HCT116 (cell line): ENCODE data around the gene EFCAB10. TPM values are rescaled to one million over a fixed set of nuclear protein-coding genes. Genes with fewer than 3 reads are reported as not detected.

Experiments
- ATAC-seq: fragments of 200-7000 bp; cut with Tn5 transposase; 2 replicates; pipeline ENCODE4 v1.9.1; 2020; ENCODE audit warnings: mild to moderate bottlenecking, moderate library complexity
- BruUV-seq: library from RNA; stranded (reverse); fragments of 400-500 nt; replicated peaks from 2 replicates; lab custom pipeline; 2021; lab: Mats Ljungman, UMichigan
- CTCF ChIA-PET: fragments of 300-600 bp; sonication (Branson Sonifier 250); formaldehyde crosslinking; loops from one replicate; lab custom pipeline; 2021; ENCODE audit warnings: antibody characterized with exemption; lab: Charles Lee
- POLR2A ChIA-PET: fragments of 300-600, 350-600 bp; sonication (Branson Sonifier 250); formaldehyde crosslinking; loops from one replicate; lab custom pipeline; 2021; ENCODE audit warnings: antibody characterized with exemption; lab: Charles Lee
- RAD21 ChIA-PET, 2 experiments: fragments of 300-600 bp; sonication (Branson Sonifier 250); formaldehyde crosslinking; loops; one replicate each; lab custom pipeline; 2023; ENCODE audit warnings: low total read pairs in 2 of 2; ENCODE audit not compliant: uncharacterized antibody in 2 of 2, unreplicated experiment in 2 of 2, low non-redundant PET in 1 of 2; lab: Charles Lee
- DNase-seq: peaks from one replicate; pipeline ENCODE4 v3.0.0-alpha.2; 2010; ENCODE audit warnings: low read depth, low spot score
- H2AFZ ChIP-seq: fragments of 200-600 bp; shearing (Covaris generic), sonication (generic); 2 replicates; pipeline ENCODE4 v1.6.1; 2017; ENCODE audit warnings: low read depth, mixed run types, mixed read lengths, antibody characterized with exemption, low read length; ENCODE audit not compliant: poor library complexity, severe bottlenecking
- H3K27ac ChIP-seq: 2 replicates; pipeline ENCODE4 v1.5.1; 2012; ENCODE audit warnings: low read depth, low read length
- H3K27me3 ChIP-seq: fragments of 200-600 bp; sonication (generic); 2 replicates; pipeline ENCODE4 v1.6.1; 2016; ENCODE audit warnings: mixed run types, low read length, mixed read lengths; ENCODE audit not compliant: insufficient read depth
- H3K36me3 ChIP-seq, 2 experiments: fragments of 200-500 bp in 1 of 2; fragments of 200-600 bp in 1 of 2; sonication (Bioruptor generic) in 1 of 2; sonication (generic) in 1 of 2; 2 replicates each; pipeline versions ENCODE4 v1.5.1 to v1.6.1; 2014 to 2016; ENCODE audit warnings: low read length in 2 of 2, inconsistent platforms in 1 of 2, mixed read lengths in 1 of 2, mixed run types in 1 of 2; ENCODE audit not compliant: insufficient read depth in 2 of 2, control insufficient read depth in 1 of 2
- H3K4me1 ChIP-seq, 2 experiments: fragments of 200-600 bp in 1 of 2; sonication (generic) in 1 of 2; 2 replicates each; pipeline versions ENCODE4 v1.5.1 to v1.6.1; 2012 to 2017; ENCODE audit warnings: low read length in 2 of 2, inconsistent platforms in 1 of 2, mild to moderate bottlenecking in 1 of 2, mixed read lengths in 1 of 2, mixed run types in 1 of 2, moderate library complexity in 1 of 2; ENCODE audit not compliant: insufficient read depth in 2 of 2, control insufficient read depth in 1 of 2
- H3K4me2 ChIP-seq: fragments of 200-600 bp; sonication (generic); 2 replicates; pipeline ENCODE4 v1.6.1; 2017; ENCODE audit warnings: mixed run types, low read length, mixed read lengths
- H3K4me3 ChIP-seq, 2 experiments: fragments of 200-600 bp in 1 of 2; sonication (generic) in 1 of 2; replicated peaks in 1 of 2; 2 replicates each; pipeline ENCODE4 v1.5.1; 2011 to 2016; ENCODE audit warnings: low read length in 2 of 2, control low read depth in 1 of 2, low read depth in 1 of 2, mild to moderate bottlenecking in 1 of 2, mixed read lengths in 1 of 2, mixed run types in 1 of 2
- H3K79me2 ChIP-seq: fragments of 200-600 bp; sonication (generic); 2 replicates; pipeline ENCODE4 v1.6.1; 2017; ENCODE audit warnings: mild to moderate bottlenecking, mixed run types, low read length, moderate library complexity, mixed read lengths; ENCODE audit not compliant: insufficient read depth
- H3K9ac ChIP-seq: fragments of 200-600 bp; sonication (generic); 2 replicates; pipeline ENCODE4 v1.6.1; 2016; ENCODE audit warnings: low read length, mixed read lengths
- H3K9me2 ChIP-seq: fragments of 200-600 bp; sonication (generic), shearing (Covaris generic); 2 replicates; pipeline ENCODE4 v1.6.1; 2017; ENCODE audit warnings: mixed run types, mild to moderate bottlenecking, moderate library complexity; ENCODE audit not compliant: insufficient read depth
- H3K9me3 ChIP-seq, 2 experiments: fragments of 200-500 bp in 1 of 2; fragments of 200-600 bp in 1 of 2; sonication (Bioruptor generic) in 1 of 2; sonication (generic) in 1 of 2; 2 replicates each; pipeline ENCODE4 v1.6.1; 2014 to 2017; ENCODE audit warnings: low read length in 2 of 2, mixed read lengths in 2 of 2, inconsistent platforms in 1 of 2, low read depth in 1 of 2, mild to moderate bottlenecking in 1 of 2, mixed run types in 1 of 2, moderate library complexity in 1 of 2; ENCODE audit not compliant: control insufficient read depth in 1 of 2, insufficient read depth in 1 of 2
- H4K20me1 ChIP-seq: fragments of 200-600 bp; sonication (generic), shearing (Covaris generic); 2 replicates; pipeline ENCODE4 v1.6.1; 2017; ENCODE audit warnings: mixed run types, mild to moderate bottlenecking, moderate library complexity; ENCODE audit not compliant: insufficient read depth
- ATF3 ChIP-seq: IDR thresholded peaks from 2 replicates; pipeline ENCODE4 v1.6.1; 2012
- CBX3 ChIP-seq: IDR thresholded peaks from 2 replicates; pipeline ENCODE4 v1.6.1; 2012; ENCODE audit warnings: low read depth
- CEBPB ChIP-seq: IDR thresholded peaks from 2 replicates; pipeline ENCODE4 v1.6.1; 2012; ENCODE audit warnings: low read depth
- CTCF ChIP-seq, 3 experiments: fragments of 200-600 bp in 1 of 3; sonication (generic) in 1 of 3; IDR thresholded peaks in 2 of 3; conservative IDR thresholded peaks in 1 of 3; 2 replicates each; pipeline ENCODE4 v1.5.1; 2012 to 2017; ENCODE audit warnings: low read depth in 2 of 3, low read length in 2 of 3, antibody characterized with exemption in 1 of 3, borderline replicate concordance in 1 of 3, control low read depth in 1 of 3, mild to moderate bottlenecking in 1 of 3, mixed read lengths in 1 of 3, mixed run types in 1 of 3, moderate library complexity in 1 of 3; ENCODE audit not compliant: insufficient read depth in 1 of 3
- EGR1 ChIP-seq: IDR thresholded peaks from 2 replicates; pipeline ENCODE4 v1.6.1; 2012; ENCODE audit warnings: low read depth
- ELF1 ChIP-seq: IDR thresholded peaks from 2 replicates; pipeline ENCODE4 v1.6.1; 2012; ENCODE audit warnings: low read depth, borderline replicate concordance
- EZH2phosphoT487 ChIP-seq: fragments of 200-600 bp; IDR thresholded peaks from 2 replicates; pipeline ENCODE4 v1.6.1; 2018; ENCODE audit warnings: antibody characterized with exemption, borderline replicate concordance
- FOSL1 ChIP-seq: IDR thresholded peaks from 2 replicates; pipeline ENCODE4 v1.6.1; 2012; ENCODE audit warnings: low read depth
- JUND ChIP-seq: IDR thresholded peaks from 2 replicates; pipeline ENCODE4 v1.6.1; 2012
- POLR2A ChIP-seq: IDR thresholded peaks from 2 replicates; pipeline ENCODE4 v1.7.0; 2011; ENCODE audit warnings: borderline replicate concordance; ENCODE audit not compliant: insufficient read depth, insufficient read length; ENCODE audit errors: extremely low read depth
- SIN3A ChIP-seq: IDR thresholded peaks from 2 replicates; pipeline ENCODE4 v1.6.1; 2012; ENCODE audit warnings: low read depth
- SP1 ChIP-seq: IDR thresholded peaks from 2 replicates; pipeline ENCODE4 v1.6.1; 2012; ENCODE audit warnings: low read depth
- SRF ChIP-seq: IDR thresholded peaks from 2 replicates; pipeline ENCODE4 v1.6.1; 2012; ENCODE audit warnings: low read depth
- TCF7L2 ChIP-seq: IDR thresholded peaks from 2 replicates; pipeline ENCODE4 v1.7.0; 2011; ENCODE audit warnings: borderline replicate concordance, inconsistent platforms; ENCODE audit not compliant: insufficient read depth, insufficient read length; ENCODE audit errors: extremely low read depth
- YY1 ChIP-seq: IDR thresholded peaks from 2 replicates; pipeline ENCODE4 v1.6.1; 2011; ENCODE audit warnings: low read length, low read depth, moderate library complexity, mild to moderate bottlenecking; ENCODE audit not compliant: insufficient replicate concordance; ENCODE audit errors: extremely low read depth
- ZBTB33 ChIP-seq: IDR thresholded peaks from 2 replicates; pipeline ENCODE4 v1.6.1; 2011; ENCODE audit warnings: mild to moderate bottlenecking, low read length, moderate library complexity; ENCODE audit not compliant: insufficient replicate concordance; ENCODE audit errors: extremely low read depth
- ZFX ChIP-seq: fragments of 450-650 bp; IDR thresholded peaks from 2 replicates; pipeline ENCODE4 v1.6.1; 2017
- intact Hi-C: fragments of 100-400 bp; cut with micrococcal nuclease; formaldehyde crosslinking; loops from 2 replicates; pipeline ENCODE4 v1.10.0; 2022
- total RNA-seq: library from RNA; stranded (reverse); gene quantifications from one replicate; pipeline ENCODE4 v1.2.1, GENCODE V29; 2021; ENCODE audit not compliant: unreplicated experiment
- TF ChIP-seq, protein P1 (sequence below): IDR thresholded peaks from 2 replicates; pipeline ENCODE4 v1.6.1; 2012

Gene EFCAB10
- total RNA-seq, 1 experiment from 2014 or later = 1.7 TPM

DNA sequence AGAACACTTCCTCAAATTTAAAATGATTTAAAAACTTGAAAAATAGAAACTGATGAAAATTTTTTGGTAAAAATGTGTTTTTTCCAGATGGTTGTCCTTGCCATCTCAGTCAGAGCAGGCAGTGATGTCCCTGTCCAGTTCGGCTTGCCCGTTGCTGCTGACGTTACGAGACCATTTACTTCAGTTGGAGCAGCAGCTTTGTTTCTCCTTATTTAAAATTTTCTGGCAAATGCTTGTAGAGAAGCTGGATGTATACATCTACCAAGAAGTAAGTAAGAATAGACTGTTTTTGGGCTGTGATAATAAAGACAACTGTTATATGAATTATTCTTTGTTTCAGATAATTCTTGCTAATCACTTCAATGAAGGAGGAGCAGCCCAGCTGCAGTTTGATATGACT is 16.1 kb downstream of the EFCAB10 start:
- intact Hi-C loops = no loop called here
- no peak overlapping the region for H3K27ac ChIP-seq
- no peak overlapping the region for H3K4me3 ChIP-seq
- TF ChIP-seq TCF7L2 = no peak
- no peak for TF ChIP-seq CBX3
- TF ChIP-seq SRF = no peak
- TF ChIP-seq, protein P1, sequence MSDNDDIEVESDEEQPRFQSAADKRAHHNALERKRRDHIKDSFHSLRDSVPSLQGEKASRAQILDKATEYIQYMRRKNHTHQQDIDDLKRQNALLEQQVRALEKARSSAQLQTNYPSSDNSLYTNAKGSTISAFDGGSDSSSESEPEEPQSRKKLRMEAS = no peak
- no peak for TF ChIP-seq EZH2phosphoT487
- no peak for TF ChIP-seq POLR2A
- no peak for TF ChIP-seq CTCF (IDR thresholded peaks at IDR 0.05 in 2 of 3, conservative IDR thresholded peaks at IDR 0.05 in 1 of 3; ENCODE audit: borderline replicate concordance in 1 of 3, insufficient read depth in 1 of 3, low read depth in 2 of 3, low read length in 2 of 3)
- no peak for TF ChIP-seq SIN3A
- no peak for TF ChIP-seq CEBPB
- TF ChIP-seq FOSL1 = no peak
- no peak for TF ChIP-seq ZBTB33
- no peak for TF ChIP-seq YY1
- no peak for TF ChIP-seq SP1
- TF ChIP-seq EGR1 = no peak
- TF ChIP-seq ATF3 = no peak
- no peak for TF ChIP-seq ELF1
- TF ChIP-seq ZFX = no peak
- TF ChIP-seq JUND = no peak
- no peaks in the 10 kb centered on the region for H3K9me3 ChIP-seq
- no peaks in the 10 kb centered on the region for H3K9me2 ChIP-seq
- POLR2A ChIA-PET = no interaction called here
- H3K9ac ChIP-seq = no peak overlapping the region
- H3K36me3 ChIP-seq = peaks cover 17 to 29% of the 10 kb centered on the region in 2 experiments
- RAD21 ChIA-PET = no interaction called here
- no peak overlapping the region for H3K4me2 ChIP-seq
- H2AFZ ChIP-seq = no peak overlapping the region
- ATAC-seq (no peak), DNase-seq (no peak)
- BruUV-seq = no TSS peak
- no peaks in the 10 kb centered on the region for H3K4me1 ChIP-seq
- CTCF ChIA-PET = no interaction called here
- H3K79me2 ChIP-seq = no peaks in the 10 kb centered on the region
- no peaks in the 10 kb centered on the region for H4K20me1 ChIP-seq
- no peaks in the 10 kb centered on the region for H3K27me3 ChIP-seq
